Measurements from ENCODE around the gene LRRC15.

Gene LRRC15

DNA sequence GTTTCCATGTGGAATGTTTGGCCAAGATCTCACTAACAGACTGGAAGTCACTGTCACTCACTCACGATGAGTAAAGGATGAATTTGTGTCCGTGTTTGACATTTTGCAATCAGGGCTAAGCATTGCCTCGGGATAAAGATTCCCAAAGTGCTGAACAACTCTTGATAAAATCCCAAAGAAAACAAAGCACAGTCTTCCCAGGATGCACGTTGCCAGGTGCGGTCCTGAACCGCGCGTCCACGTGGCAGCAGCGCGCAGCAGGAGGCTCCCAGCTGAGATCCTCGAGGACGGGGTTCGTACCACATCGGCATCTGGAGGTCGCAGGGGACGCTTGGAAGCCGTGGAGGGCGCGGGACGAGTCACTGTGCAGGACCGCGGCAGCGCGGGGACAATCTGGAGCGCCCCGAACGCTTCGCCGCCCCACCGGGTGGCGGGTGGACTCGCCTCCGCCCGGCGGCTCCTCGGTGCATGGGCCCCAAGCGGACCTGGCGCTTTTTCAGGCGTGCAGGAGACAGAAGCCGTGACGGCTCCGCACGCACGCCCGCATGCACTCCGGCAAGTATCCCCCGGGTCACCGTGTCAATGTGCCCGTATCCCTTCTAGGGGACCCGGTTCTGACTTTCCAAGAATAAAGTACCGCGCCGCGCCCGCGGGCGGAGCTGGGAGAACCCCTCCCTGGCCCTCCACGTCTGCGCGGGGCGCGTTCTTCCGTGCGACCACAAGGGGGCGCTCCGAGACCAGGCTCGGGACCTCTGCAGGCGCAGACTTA lies 36.1 kb downstream of the LRRC15 start:
- DNase-seq (ENCODE audit: low read depth, low spot score), result peak; percentile 79

- no peak for DNase-seq (ENCODE audit: low read depth, low spot score)
Measured at GRCh38 chr3:194332858-194333211, 36.7 kb downstream of the LRRC15 start.

GRCh38 chr3:194330579-194330978 lies 39.0 kb downstream of the LRRC15 start:
- no peak for DNase-seq (ENCODE audit: low read depth, low spot score)

- no peak for DNase-seq (ENCODE audit: low read depth, low spot score)
Measured at GRCh38 chr3:194330160-194330559, 39.4 kb downstream of the LRRC15 start.

GRCh38 chr3:194329583-194329965 lies 40.0 kb downstream of the LRRC15 start:
- no peak for DNase-seq (ENCODE audit: low read depth, low spot score)

DNA sequence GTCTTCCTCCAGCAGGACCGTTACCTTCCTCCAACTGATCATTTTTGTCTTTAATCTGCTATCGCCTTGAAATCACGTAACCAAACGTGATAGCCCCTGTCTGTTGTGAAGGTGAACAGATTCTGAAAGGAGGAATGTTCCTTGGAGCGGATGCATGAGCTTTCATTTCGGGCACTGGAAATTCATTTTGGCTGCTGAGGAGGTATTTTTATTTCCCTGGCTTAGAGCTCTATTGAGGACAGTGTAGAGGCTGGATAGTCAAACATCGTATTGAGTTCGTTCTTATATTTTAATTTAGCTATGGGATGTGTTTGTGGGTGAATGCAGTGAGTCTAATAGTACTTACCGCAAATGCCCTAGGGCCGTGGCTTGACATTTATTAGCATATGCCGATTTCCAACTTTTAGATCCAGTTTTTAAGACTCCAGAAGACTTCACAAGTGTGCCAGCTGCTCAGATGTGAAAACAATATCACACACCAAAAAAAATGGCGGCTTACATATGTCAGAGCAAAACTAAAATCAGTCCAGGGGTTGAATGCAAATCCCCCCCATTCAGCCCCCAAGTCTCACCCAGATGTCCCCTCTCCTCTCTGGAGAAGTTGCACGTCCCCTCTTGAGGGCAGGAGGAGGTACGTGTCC lies 40.5 kb downstream of the LRRC15 start:
- DNase-seq (ENCODE audit: low read depth, low spot score), result no peak

DNA sequence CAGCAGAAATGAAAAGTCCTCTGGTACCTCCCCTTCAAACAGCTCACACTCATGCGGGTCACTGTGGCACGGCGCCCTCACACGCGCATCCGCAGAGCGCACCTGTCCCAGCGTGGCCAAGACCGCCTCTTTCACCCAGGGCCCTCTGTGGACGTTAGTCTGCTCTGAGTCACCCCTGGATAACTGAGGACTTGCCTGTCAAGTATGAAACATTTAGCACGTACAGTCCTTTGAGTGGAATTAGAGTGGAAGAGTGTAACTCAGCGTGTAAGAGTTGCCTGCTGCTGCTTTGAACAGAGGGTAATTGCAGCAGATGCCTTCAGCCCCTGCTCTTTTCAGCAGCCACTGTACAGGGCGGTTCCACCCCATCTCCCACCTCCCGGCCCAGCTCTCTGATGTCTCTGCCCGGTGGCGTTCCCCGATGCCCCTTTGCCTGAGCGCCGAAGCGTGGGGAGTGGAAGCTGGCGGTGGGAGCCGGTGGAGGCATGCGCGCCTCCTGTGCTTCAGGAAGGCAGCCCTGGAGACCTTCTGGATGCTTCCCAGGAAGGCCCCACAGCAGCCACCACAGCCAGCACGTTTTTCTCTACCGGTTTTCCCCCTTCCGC lies 41.4 kb downstream of the LRRC15 start:
- no peak for DNase-seq (ENCODE audit: low read depth, low spot score)

DNA sequence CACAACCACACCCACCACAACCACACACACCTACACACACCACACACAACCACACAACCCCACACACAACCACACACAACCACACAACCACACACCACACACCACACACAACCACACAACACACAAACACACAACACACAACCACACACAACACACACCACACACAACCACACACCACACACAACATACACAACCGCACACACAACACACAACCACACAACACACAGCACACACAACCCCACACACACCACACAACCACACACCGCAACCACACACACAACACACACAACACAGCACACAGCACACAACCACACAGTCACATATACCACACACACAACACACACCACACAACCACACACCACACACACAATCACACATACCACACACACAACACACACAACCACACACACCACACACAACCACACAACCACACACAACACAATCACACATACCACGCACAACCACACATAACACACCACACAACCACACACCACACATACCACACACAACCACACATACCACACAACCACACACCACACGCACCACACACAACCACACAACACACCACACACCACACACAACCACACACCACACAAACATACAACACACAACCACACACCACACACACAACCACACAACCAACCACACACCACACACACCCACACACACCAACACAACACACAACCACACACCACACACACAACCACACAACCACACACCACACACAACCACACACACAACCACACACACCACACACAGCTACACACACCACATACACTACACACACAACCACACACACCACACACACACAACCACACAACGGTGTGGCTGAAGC lies 42.1 kb downstream of the LRRC15 start:
- DNase-seq (ENCODE audit: low read depth, low spot score), result no peak

DNA sequence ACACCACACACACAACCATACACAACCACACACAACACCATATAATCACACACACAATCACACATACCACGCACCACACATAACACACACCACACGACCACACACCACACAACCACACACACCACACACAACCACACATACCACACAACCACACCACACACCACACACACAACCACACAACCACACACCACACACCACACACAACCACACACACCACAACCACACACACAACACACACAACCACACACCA lies 42.6 kb downstream of the LRRC15 start:
- DNase-seq (ENCODE audit: low read depth, low spot score), result no peak

- no peak for DNase-seq (ENCODE audit: low read depth, low spot score)
Measured at GRCh38 chr3:194326192-194326967, 43.2 kb downstream of the LRRC15 start.

- no peak for DNase-seq (ENCODE audit: low read depth, low spot score)
Measured at GRCh38 chr3:194325424-194326153, 44.0 kb downstream of the LRRC15 start.

DNA sequence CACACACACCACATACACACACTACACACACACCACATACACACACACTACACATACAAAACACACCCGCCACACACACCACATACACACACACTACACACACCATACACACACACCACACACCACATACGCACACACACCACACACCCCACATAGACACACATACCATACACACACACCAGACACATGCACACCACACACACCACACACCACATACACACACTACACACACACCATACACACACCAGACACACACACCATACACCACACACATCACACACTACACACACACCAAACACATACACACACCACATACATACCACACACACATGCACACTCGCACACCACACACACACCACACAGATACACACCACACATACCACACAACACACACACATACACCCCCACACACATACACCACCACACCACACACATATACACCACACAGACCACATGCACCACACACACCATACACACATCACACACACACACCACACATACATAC lies 44.7 kb downstream of the LRRC15 start:
- no peak for DNase-seq (ENCODE audit: low read depth, low spot score)

- DNase-seq (ENCODE audit: low read depth, low spot score), result no peak
Measured at GRCh38 chr3:194323785-194324735, 45.5 kb downstream of the LRRC15 start.

- no peak for DNase-seq (ENCODE audit: low read depth, low spot score)
Measured at GRCh38 chr3:194322678-194323211, 46.8 kb downstream of the LRRC15 start.

DNA sequence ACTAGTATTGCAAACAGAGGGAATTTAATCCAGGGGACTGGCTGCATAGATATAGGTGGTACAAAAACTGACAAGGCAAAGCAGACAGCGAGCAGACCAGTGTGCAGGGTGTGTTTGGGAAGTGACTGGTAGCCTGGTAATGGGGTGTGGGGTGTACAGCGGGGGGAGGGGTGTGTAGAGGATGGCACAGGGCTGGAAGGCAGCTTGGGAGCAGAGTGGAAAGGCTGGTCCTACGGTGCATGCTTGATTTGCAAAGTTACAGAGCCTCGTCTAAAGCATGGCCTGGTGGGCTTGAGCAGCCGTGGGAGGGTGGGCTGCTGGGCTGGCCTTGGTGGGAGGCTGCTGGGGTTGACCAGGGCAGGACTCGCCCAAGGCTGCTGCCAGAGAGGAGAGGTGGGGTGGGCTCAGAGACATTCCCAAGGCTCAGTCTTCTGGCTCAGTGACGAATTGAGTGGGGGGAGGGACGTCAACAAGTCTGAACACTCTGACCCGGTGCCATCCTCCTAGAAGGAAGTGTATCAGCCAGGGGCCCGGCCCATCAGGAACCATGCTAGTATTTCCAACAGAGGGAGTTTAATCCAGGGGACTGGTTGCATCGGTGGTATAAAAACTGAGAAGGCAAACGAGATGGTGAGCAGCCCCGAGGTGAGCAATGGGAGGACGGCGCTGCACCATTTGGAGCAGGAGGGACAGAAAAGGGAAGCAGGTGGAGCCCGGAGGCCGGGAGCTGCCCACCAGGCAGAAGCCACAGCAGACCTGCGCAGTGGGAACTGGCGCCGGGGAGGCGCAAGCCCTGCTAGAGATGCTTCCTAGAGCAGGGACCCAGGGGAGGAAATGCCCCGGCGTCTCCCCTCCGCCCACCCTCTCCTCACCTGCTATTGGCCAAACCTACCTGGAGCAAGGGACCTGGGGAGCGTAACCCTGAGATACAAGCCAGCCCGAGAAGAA lies 47.6 kb downstream of the LRRC15 start:
- no peak for DNase-seq (ENCODE audit: low read depth, low spot score)

- no peak for DNase-seq (ENCODE audit: low read depth, low spot score)
Measured at GRCh38 chr3:194320744-194321243, 48.7 kb downstream of the LRRC15 start.

DNA sequence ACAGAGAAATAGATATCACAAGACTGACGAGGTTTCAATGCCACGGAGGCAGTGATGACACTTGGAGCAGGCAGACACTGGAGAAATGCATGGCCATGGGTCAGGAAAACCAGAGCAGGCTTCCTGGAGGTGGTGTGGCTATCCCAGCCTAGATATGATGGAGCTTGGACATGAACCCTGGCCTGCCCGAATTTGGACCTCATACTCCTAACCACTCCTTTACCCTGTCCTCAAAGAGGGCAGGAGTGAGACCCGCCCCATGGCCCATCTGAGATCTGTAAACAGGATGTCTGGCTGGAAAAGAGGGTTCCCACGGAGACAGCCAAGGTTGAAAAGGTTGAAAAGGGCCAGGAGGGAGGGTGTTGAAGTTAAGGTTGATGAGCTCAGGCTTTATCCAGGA lies 49.4 kb downstream of the LRRC15 start:
- no peak for DNase-seq (ENCODE audit: low read depth, low spot score)

Measured in activated CD4-positive, CD25-positive, alpha-beta regulatory T cell treated with anti-CD3 and anti-CD28 coated beads, Interleukin-2, amount 50 U/mL, for 16 hours (primary cell).